ENCODE data around the gene DNAJC2. TPM values are rescaled to one million over a fixed set of nuclear protein-coding genes. Genes with fewer than 3 reads are reported as not detected.
A peak's percentile ranks its signal among the peaks of the same experiment; 100 is the strongest.
"Not testable (repeated sequence)": the region's sequence is repeated elsewhere in the genome, so short reads cannot be mapped to it uniquely, and the experiment has no call there.

DNAJC2 gene
- total RNA-seq, 2 donors from 2014 or later, result 12.3 to 15.8 TPM

DNA sequence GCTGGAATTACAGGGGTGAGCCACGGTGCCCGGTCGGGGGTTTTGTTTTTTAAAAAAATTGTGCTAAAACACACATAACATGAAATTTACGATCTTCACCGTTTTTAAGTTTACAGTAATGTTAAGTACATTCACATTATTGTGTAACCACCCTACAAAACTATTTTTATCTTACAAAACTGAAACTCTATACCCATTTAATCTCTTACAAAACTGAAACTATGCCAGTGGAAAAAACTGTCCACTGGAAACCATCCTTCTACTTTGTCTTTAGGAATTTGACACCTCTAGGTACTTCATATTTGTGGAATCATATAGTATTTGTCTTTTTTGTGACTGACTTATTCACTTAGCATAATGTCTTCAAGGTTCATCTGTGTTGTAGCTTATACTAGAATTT, 1.8 kb upstream of the DNAJC2 start:
- ATAC-seq, result no peak
- intact Hi-C loops (cut with DNase I), result no loop called here

DNA sequence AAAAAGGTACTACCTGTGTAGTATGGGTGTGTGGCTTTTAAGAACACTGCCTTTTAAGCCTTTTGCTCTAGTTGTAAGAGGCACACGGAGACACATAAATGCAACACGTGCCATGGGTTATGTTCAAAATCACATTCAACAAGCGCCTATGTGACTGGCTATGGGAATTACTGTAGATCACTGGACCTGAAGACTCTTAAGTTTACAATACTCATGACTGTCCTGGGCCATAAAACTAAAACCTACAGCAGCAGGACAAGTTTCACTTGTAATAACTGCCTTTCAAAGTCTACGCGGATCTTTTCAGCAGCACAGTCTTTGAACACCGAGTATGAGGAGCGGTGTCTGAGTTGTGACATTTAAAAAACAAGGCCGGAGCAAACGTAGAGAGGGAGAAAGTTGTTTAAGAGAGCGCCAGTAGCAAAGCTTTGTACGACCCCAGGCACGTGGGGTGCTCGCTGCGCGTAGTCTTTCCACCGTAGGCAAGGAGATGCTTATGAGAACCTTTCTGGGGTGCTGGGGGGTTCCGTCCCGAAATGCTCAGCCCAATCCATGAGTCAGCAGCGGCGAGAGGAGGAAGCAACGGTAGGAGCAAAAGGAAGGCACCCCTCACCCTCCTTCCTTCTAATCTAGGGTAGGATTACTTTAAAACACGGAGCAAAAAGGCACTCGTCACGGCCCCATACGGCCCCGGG, 662 bp downstream of the DNAJC2 start:
- no peak for DNase-seq
- ATAC-seq, result peak; percentile 24 to 52
- intact Hi-C loops (cut with DNase I), result loop anchor here in 1 of 2 donors (1.0 kb wide), 1 partner anchor 47 kb away; the partner anchor contains the start of gene PMPCB

More for the DNA sequence above, 1.8 kb upstream of the DNAJC2 start:
- no peak for DNase-seq

DNA sequence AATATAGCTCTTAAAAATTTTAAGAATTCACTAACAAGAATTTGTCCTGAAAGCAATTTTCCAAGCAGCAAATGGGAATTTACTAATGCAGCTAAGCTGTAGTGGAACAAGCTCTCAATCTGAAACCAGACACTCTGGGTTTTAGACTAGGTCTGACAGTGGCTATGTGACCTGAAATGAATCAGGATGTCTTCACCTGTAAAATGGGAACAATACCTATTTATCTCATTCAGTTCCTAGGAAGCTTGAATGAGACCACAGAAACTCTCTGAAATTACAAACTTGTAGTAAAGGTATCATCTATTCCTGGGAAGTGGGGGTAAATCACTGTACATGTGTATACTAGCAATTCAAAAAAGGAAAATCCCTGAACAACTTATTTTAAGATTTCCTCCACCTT, 1.2 kb downstream of the DNAJC2 start:
- DNase-seq, result no peak
- intact Hi-C loops (cut with DNase I), result loop anchor here in 1 of 2 donors (1.0 kb wide), 1 partner anchor 46 kb away; the partner anchor contains the start of gene PMPCB
- no peak for ATAC-seq

DNA sequence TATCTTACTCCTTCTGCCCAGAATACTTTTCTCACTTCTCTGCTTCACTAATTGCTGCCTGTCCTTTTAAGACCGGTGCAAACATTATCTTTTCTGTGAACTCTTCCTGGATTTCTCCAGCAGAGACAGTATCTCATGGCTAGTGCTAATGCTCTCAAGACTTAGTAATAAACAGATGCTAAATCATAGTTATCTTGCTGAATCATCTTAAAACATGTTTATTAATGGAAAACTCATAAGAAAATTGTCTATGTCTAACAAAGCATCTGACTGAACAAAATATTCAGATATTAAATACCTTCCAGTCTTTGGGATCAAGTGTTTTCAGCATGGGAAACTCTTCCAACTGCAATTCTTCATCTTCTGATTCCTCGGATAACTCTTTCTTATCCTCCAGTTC, 3.1 kb downstream of the DNAJC2 start:
- intact Hi-C loops (cut with DNase I), result no loop called here
- no peak for ATAC-seq
- DNase-seq, result no peak

DNA sequence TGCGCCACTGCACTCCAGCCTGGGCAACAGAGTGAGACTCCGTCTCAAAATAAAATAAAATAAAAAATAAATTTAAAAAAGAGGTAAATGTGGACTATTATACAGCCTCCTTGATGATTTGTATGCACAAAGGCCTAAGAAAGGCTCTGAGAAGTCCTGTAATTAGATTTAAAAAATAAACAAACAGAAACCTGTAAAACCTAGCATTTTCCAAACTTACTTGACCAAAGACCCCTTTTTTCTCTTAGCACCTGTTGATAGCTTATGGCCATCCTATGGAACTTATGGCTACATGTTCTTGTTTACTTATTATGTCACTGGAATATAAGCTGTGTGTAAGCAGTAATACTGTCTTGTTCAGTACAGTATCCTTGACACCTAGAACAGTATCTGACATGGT, 5.7 kb downstream of the DNAJC2 start:
- intact Hi-C loops (cut with DNase I), result no loop called here
- no peak for DNase-seq

DNA sequence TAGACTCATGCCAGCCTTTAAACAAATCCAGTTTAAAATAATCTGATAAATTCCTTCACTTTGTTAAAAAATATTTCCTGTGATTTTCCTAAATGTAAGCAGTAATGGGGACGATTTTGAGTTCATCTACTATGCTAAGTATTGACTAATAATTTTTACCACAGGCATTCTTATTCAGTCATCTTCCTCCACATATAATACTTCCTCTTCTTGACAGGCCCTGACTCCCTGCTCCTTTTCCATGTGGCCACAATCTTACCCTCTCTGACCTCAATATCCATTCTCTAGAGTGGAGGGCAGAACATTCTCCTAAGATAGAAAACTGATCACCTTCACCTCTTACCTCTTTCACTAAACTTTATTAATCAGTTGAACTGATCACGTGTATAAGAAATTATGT, 7.8 kb downstream of the DNAJC2 start:
- DNase-seq, result no peak
- no peak for ATAC-seq
- intact Hi-C loops (cut with DNase I), result no loop called here

More for the DNA sequence above, 5.7 kb downstream of the DNAJC2 start:
- no peak for ATAC-seq

DNA sequence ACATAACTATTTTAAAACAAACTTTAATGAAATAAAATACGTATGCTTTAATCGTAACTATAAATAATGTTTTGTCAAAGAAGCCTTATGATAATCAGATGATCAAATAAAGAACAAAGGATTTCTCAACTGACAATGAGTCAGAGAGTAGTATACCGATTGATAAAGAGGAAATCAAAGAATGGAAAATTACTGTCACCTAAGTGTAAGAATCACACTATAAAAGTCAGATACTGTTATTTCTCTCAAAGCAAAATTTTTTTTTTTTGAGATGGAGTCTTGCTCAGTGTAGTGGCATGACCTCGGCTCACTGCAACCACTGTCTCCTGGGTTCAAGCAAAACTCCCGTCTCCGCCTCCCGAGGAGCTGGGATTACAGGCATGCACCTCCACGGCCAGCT, 18.8 kb downstream of the DNAJC2 start:
- DNase-seq, result no peak
- intact Hi-C loops (cut with DNase I), result no loop called here
- ATAC-seq, result no peak

DNA sequence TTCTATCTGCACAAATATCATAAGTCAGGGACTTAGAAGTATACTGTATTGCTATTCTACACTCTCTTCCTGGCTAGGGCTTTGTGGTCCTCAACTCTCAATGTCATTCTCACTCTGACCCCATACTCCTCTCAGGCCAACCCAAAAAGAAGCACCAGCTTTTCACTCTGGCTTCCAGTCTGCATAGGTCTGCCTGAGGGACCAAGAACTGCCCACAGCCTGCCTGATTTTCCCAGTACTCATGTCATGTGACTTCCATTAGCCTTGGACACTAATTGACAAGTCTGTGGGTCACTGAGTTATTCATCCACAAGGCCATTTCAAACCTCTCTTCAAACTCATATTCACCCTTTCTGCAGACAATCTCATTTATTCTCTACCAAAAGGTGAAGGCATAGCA, 27.6 kb downstream of the DNAJC2 start:
- no peak for ATAC-seq
- no peak for DNase-seq
- intact Hi-C loops (cut with DNase I), result no loop called here

DNA sequence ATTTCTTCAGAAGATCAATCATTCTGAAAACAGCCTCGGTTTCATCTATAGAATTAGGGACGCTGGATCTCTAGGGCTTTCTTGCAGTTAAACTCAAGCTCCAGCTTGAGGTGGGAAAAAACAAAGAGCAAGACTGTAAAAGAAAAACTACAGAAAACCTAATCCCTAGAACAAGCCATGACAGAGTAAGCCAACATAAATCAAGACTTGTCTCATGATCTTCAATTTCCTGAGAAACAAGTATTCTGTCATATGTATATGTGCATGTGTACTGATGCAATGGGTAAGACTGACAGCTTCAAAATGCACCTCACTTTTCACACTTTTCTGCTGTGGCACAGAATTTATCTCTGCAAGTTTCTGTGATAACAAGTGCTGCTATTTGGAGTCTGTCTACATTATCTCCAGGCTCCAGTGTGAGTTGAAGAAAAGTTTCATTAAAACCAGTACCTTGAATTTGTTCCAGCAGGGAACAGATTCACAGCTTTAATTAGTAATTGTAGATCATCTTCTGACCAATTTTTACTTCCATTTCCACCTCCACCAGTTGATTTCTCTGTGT, 28.1 kb downstream of the DNAJC2 start:
- ATAC-seq (peak; percentile 41 to 63), DNase-seq (no peak)
- intact Hi-C loops (cut with DNase I), result no loop called here

DNA sequence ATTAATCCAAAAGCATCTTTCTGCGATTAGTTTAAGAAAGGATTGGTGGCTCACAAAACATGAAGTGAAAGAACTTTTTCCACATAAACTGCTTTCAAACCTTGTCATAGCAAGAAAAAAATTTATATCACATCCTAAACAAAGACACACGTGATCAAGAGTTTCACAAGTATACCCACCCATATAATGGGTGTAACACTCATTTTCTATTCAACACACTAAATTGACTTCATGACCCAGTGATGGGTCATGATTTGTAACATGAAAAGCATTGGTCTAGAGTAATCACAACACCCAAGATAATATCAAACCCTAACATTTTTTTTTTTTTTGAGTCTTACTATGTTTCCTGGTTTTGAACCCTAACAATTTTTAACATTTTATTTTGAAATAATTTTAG, 29.7 kb downstream of the DNAJC2 start:
- ATAC-seq, result no peak
- no peak for DNase-seq
- intact Hi-C loops (cut with DNase I), result loop anchor here in 1 of 2 donors (5.0 kb wide), 1 partner anchor 37 kb away; no protein-coding TSS in a partner anchor

DNA sequence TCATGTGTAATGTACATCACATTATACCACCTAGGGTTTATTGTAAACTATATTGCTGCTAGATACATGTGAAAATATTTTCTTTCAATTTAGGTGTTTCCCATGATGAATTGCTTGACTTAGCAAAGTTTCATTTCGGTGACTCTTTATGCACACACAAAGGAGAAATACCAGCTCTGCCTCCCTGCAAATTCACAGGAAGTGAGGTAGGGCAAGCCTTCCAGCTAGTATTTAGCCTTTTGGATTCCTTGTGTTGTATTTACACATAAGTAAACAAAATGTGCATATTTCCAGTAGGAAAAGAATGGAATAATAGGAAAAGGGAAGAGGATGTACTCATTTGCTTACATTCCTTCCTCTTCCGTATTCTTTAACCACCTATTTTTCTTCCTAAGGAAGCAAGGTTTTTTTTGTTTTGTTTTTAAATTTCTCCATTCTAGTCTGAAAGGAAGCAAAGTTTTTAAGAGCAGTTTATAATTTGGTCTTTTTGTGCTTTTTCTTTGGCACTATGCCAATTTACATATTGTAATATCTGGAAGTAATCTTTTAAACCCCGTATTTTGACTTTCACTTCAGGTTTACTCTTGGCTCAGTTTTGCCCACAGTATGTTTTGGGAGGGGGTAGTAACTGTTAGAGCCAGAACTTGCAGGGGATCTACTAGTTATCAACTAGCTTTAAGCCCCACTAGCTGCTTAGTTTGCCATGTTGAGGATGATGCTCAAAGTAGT, 36.9 kb downstream of the DNAJC2 start:
- no peak for ATAC-seq
- intact Hi-C loops (cut with DNase I), result no loop called here
- no peak for DNase-seq

DNA sequence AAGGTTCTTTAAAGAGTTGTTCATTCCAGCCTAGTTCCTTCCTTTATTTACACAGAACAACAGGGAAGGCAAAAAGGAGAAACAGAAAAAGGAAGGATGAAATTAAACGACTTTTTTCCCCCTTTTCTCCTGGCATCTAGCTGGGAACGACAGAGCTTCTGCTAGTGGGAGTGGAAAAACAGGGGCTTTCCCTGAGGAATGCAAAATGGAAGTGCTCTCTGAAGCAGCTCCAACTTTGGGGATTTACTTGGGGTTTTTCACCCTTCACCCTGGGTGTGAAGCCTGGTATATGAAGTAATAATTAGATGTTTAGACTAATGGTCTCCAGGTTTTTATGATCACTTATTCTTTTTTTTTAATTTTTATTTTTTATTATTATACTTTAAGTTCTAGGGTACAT, 43.1 kb downstream of the DNAJC2 start:
- DNase-seq (no peak), ATAC-seq (no peak)
- intact Hi-C loops (cut with DNase I), result no loop called here

DNA sequence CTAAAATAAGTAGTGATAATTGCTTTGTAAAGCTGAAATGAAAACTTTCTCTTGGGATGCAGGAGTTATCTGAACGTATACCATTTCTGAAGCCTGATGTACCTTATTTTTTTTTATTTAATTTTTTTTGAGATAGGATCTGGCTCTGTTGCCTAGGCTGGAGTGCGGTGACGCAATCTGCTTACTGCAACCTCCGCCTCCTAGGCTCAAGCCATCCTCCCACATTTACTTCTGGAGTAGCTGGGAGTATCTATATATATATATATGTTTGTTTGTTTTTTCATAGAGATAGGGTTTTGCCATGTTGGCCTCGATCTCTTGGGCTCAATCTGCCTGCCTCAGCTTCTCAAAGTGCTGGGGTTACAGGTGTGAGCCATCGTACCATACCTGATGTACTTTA, 44.9 kb downstream of the DNAJC2 start:
- intact Hi-C loops (cut with DNase I), result no loop called here
- ATAC-seq (no peak), DNase-seq (no peak)

DNA sequence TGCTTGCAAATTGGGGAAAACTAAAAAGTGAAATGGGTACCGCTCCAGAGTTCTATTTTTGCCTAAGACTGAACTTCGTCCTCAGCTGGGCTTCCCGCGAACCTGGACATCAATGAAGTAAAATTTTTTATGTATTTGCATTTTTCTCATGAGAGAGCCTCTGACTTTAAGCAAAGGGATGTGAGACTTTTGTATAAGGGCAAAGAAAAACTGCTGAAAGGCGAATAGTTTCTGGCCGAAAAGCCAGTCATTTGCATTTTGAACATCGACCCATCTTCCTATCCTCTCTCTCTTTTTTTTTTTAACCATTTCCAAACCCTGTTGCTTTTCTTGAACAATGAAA, 46.8 kb downstream of the DNAJC2 start:
- DNase-seq (no peak), ATAC-seq (no peak)
- intact Hi-C loops (cut with DNase I), result loop anchor here in 1 of 2 donors (1.0 kb wide), 1 partner anchor 45 kb away; no protein-coding TSS in a partner anchor

DNA sequence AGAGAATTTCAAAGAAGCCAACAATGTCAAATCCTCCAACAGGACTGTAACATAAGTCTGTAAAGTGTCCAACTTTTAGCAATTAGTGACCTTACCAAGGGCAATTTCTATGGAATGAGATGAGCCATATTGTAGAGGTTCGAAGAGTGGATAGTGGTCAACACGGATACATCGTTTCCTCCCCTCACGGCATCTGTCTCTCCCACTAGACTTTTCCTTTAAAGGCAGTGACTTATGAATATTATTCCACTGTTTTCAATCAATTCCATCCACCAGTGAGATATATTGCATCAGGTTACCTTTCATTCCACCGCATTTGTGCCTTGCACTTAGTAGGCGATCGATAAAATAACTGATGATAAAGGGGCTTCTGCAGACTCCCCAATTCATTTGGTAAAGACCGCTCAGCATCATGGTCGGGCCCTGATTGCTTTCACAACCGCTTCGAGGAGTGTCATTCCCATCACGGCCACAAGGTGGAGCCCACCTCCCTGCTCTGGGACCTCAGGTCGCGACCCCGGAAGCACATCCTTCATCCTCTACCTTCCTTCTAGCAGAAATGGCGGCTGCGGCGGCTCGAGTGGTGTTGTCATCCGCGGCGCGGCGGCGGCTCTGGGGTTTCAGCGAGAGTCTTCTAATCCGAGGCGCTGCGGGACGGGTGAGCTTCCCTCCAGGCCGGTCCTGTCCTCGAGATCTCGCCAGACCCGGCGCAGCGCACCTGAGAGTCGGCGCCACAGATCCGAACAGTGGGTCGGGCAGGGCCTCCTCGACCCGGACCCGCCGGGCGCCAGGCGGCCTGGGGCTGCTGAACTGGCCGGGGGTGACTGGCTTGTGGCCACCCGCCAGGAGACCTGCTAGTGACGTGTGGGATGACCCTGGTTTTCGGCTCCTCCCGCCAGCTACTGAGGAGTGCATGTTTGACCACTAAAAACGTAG, 47.4 kb downstream of the DNAJC2 start, which contains the start of gene PMPCB:
PMPCB (plus strand) TSS at position 535 of the 936 bp plus-strand sequence; CDS start at position 560, 25 bp downstream.
- intact Hi-C loops (cut with DNase I), result loop anchor here in 1 of 2 donors (1.0 kb wide), 1 partner anchor 46 kb away; no protein-coding TSS in a partner anchor
- ATAC-seq (peak; percentile 98), DNase-seq (peak; percentile 97)

DNA sequence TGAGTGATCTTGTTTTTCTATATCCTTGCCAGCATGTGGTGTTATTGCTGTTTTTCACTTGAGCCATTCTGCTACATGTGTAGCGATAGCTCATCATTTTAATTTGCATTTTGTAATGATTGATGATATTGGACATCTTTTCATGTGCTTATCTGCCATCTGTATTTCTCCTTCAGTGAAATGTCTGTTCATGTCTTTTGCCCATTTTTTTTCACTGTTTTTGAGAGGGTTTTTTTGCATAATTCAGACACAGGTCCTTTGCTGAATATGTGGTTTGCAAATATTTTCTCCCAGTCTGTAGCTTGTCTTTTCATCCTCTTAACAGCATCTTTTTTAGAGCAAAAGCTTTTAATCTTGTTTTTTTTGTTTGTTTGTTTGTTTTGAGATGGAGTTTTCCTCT, 51.0 kb downstream of the DNAJC2 start:
- ATAC-seq (no peak), DNase-seq (no peak)
- intact Hi-C loops (cut with DNase I), result no loop called here

DNA sequence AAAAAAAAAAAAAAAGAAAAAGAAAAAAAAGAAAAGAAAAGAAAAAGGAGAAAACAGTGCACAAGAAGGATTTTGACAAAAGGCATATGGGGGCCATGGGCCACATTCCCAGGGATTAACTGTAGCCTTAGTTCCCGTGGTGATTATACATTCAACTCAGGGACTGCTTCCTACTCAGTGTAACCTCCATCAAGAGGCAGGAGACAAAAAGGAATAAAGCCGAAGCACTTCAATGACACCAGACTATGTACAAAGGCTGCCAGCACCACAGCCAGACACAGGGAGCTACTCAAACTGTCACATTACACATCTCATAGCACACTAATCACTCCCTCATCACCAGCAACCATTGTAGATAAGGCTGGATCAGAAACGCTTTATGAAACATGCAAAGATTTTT, 52.4 kb downstream of the DNAJC2 start:
- ATAC-seq (no peak), DNase-seq (no peak)
- intact Hi-C loops (cut with DNase I), result no loop called here

DNA sequence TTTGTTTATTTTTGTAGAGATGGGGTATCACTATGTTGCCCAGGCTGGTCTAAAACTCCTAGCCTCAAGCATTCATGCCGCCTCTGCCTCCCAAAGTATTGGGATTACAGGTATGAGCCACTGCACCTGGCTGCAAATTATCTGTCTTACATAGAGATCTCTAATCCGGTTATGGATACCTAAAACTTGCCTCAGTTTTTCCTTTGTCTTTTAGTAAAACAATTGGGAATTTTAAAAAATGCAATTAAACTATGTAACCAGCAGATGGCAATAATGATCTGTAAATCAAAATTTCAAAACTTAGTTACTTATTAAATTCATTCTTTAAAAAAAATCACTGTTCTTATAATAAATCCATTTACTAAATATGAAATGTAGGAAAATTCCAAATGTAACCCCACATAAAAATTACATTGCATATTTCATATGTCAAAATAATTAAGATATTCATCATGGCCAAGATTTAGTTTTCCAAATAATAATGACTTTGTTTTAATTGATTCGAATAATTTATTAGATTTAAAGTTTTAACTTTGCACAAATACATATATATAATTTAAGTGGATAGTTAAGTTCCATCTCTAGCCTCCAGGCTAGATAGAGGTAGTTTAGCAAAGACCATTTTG, 61.7 kb downstream of the DNAJC2 start:
- intact Hi-C loops (cut with DNase I); ATAC-seq; DNase-seq: not testable (repeated sequence)

DNA sequence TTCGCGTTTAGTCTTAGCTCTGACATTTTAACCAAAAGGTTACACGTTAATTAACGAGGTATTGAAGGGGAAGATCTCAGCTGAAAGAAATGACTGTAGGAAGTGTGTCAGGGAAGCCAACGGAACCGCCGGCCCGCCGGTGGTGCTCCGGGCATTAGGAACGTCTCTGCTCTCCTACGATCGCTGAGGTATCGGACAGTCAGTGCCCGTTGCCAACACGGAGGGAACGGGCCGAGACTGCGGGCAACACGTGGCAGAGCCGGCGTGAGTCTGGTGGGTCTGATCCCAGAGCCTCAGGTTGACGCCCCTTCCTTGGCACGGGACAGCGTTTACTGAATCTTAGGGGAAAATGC, 63.8 kb downstream of the DNAJC2 start:
- DNase-seq, result peak; percentile 23

More for the DNA sequence above, 63.8 kb downstream of the DNAJC2 start:
- intact Hi-C loops (cut with DNase I), result not testable (repeated sequence)
- peak; percentile 24 to 50 for ATAC-seq
